NCI-H82 treated with DMSO at 0.1 percent for 48 hours (cell line): ENCODE data around the gene MALRD1.
"Not testable (repeated sequence)": the region's sequence is repeated elsewhere in the genome, so short reads cannot be mapped to it uniquely, and the experiment has no call there.

Source experiments
- DNase-seq: peaks from one replicate; lab custom pipeline; 2025; ENCODE audit not compliant: unreplicated experiment; lab: John Stamatoyannopoulos, UW

MALRD1 gene

DNA sequence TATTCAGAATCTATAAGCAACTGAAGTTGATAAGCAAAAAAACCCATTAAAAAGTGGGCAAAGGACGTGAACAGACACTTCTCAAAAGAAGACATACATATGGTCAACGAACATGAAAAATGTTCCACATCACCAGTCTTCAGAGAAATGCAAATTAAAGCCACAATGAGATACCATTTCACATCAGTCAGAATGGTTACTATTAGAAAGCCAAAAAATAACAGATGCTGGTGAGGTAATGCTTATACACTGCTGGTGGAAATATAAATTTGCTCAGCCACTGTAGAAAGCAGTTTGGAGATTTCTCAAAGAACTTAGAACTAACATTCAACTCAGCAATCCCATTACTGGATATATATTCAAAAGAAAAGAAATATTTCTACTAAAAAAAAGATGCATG, 434.8 kb downstream of the MALRD1 start:
- DNase-seq: no peak

DNA sequence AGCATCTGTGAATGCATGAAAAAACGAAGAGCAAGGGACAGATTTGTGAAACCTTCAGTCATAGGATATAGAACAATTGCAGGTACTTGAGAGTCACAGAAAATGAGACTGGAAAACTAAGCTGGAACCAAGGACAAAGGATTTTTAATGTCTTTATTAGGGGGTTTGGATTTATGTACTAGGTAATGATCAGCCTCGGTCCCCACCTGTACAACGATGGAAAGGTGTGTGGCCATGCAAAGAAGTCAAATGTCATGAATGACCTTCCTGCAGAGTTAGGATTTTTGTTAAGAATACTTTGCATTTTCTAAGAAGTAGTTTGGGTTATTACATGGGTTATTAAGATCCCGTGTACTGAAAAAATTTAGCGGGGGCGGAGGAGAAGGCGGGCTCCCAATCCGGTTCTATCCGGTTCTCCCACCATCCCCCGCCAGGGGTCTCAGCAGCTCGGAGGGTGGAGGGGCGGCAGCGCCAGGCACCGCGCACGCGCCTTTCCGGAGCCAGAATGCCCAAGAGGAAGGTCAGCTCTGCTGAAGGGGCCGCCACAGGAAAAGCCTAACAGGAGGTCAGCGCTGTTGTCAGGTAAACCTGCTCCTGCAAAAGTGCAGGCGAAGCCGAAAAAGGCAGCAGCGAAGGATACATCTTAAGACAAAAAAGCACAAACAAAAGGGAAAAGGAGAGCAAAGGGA, 440.1 kb downstream of the MALRD1 start:
- DNase-seq: no peak

DNA sequence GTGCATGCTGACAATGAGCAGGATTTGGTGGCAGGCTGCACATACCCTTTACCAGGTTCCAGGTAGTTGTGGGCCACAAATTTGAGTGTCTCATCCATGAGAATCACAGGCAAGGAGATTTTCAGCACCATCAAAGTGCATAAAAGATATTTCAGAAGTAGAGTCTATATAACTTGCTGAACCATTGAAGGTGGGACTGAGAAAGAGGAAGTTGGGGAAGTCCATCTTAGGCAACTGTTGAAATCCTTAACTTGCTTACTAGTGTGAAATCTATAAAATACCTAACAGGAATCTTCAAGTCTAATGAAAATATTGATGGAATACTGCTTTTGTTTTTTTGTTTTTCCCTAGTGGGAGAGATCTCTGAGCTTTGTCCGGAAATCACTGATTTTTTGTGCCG, 442.6 kb downstream of the MALRD1 start:
- no peak for DNase-seq

DNA sequence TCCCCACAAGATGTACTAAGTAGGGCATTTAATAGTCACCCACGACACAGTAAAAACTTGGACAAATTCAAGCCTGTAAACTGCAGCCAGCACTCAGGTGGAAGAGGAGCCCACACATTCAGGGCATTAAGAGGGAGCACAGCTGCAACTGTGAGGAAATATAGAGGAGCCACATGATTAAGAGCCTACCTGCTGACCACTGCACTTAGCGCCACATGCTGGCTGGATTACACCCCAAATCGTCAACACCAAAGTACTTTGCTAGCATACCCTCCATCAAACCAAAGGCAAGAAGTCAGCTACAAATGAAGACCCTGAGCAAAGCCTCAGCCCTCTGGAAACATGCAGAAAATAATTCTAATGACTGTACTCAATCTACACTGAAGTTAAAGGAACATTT, 445.3 kb downstream of the MALRD1 start:
- no peak for DNase-seq

DNA sequence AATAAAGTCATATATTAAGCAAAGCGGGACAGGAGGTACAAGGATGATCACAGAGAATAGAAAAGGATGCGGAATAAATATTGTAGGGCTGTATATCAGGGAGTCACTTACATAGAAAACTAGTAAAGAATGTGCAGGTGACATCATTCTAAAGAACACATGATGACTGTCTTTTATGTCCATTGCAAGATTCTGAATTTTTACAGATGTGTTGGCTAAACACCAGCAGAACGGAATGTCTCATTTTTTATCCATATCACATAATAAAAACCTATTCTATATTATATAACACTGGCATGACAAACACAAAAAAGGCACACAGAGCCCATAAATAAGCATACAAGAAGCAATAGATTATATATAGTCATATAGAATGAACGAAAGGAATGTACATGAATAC, 448.4 kb downstream of the MALRD1 start:
- DNase-seq: no peak

DNA sequence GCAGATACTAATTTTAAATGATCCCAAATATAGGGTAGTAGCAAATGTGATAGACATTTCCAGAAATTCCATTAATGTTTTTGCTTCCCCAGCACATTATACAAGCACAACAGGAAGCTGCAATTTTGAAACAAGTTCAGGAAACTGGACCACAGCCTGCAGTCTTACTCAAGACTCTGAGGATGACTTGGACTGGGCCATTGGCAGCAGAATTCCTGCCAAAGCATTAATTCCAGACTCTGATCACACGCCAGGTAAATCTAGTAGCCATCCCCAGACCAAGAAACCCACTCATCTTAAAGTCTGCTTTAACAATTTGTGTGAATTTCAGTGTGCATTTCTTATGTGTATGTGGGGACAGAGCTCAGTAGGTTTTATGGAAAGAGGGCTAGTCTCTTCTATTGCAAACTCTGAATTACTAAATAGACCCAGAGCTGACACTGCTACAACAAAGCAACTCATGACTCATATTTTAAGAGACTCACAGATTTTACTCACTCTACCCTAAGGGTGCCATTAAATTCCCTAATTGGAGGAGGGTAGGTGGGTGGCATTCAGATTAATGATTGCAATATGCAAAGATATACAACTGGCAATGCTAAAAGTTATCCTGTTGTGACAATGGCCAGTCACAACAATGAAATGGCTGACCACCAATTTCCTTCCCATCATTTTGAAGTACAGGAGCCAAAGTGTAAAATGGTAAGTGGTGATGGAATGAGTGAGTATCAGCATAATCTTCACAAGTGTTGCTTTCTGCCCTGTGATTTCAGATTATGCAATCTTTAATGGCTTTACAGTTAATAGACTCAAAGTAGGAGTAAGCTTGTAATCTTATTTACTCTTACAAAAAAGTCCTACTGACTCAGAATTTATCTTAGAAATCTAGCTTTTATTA, 450.0 kb downstream of the MALRD1 start:
- no peak for DNase-seq

- DNase-seq: no peak
Observed at GRCh38 chr10:19499291-19499770, 450.7 kb downstream of the MALRD1 start.

GRCh38 chr10:19500959-19501358, 452.4 kb downstream of the MALRD1 start:
- no peak for DNase-seq

GRCh38 chr10:19505320-19506312, 457.0 kb downstream of the MALRD1 start:
- DNase-seq: peak; percentile 16

GRCh38 chr10:19510005-19510732, 461.6 kb downstream of the MALRD1 start:
- DNase-seq: not testable (repeated sequence)

DNA sequence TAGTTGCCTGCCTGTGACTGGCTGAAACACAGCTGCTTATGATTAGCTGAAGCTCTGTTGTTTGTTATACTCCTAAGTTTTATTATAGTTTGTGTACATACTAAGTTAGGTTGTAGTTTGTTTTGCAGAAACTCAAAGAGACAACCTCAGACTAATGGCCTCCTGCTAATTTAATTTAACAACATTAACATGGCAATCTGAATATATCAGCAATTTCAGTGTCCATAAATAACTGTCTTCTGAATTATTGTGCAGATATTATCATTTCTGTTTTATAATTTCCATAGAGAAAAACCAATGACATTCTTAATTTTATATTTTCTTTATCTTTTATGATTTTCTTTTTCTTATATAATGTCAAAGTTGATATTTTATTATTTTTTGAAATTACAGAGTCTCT, 469.5 kb downstream of the MALRD1 start:
- DNase-seq: no peak

DNA sequence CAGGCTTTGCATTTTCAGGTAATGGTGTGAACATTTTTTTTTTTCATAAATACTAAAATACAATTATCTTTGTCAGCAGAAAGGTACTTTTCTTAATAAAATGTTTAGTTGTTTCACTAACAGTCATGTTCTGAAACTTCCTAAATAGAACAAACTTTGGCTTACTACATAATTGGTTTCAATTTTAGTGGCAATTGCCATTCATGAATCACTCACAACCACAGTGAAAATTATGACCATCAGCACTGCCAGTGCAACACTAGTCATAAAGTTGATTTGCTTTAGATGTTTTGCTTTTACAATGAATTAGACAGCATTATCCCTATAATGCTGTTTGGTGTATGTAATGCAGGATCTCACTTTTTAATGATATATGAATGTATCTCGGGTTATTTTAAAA, 470.0 kb downstream of the MALRD1 start:
- DNase-seq: no peak

- DNase-seq: no peak
Observed at GRCh38 chr10:19531324-19531723, 482.7 kb downstream of the MALRD1 start.

GRCh38 chr10:19532411-19532810, 483.8 kb downstream of the MALRD1 start:
- no peak for DNase-seq

DNA sequence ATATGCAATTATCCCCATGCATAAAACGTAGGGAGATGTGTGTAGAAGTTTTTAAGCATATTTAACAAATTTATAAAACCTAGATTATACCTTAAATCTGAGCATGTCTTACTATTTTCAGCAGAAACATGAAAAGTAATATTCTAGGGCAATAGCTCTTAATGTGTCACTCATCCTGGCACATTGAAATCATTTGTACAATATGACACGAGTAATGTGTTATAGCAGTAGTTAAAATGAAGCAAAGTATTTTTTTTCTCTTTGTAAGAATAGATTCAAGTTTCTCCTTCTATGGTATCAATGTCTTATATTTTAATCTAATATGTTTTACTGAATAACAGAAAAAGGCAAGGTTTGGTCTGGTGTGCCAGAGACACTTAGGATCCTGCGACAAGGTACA, 492.7 kb downstream of the MALRD1 start:
- no peak for DNase-seq

- no peak for DNase-seq
Observed at GRCh38 chr10:19546224-19546623, 497.6 kb downstream of the MALRD1 start.

- DNase-seq: no peak
Observed at GRCh38 chr10:19549503-19549902, 500.9 kb downstream of the MALRD1 start.

DNA sequence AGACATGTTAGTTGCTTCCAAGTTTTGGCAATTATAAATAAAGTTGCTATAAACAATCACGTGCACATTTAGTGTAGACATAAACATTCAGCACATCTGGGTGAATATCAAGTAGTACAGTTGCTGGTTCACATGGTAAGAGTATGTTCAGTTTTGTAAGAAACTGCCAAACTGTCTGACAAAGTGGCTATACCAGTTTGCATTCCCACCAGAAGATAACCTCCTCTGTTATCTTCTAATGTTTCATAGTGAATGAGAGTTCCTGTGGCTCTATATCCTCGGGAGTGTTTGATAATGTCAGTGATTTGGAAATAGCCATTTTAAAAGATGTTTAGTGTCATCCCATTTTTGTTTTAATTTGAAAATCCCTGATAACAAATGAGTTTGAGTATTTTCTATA, 508.1 kb downstream of the MALRD1 start:
- no peak for DNase-seq

DNA sequence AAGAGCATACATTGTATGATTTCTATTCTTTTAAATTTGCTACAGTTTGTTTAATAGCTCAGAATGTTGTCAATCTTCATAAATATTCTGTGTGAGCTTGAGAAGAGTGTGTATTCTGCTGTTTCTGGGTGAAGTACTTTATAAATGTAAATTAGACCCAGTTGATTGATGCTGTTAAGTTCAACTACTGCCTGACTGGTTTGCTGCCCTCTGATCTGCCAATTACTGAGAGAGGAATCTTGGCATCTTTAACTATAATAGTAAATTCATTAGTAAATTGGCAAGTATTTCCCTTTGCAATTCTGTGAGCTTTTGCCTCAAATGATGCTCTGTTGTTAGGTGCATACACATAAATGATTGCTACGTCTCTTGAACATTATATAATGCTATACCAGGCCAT, 512.6 kb downstream of the MALRD1 start:
- DNase-seq: no peak

DNA sequence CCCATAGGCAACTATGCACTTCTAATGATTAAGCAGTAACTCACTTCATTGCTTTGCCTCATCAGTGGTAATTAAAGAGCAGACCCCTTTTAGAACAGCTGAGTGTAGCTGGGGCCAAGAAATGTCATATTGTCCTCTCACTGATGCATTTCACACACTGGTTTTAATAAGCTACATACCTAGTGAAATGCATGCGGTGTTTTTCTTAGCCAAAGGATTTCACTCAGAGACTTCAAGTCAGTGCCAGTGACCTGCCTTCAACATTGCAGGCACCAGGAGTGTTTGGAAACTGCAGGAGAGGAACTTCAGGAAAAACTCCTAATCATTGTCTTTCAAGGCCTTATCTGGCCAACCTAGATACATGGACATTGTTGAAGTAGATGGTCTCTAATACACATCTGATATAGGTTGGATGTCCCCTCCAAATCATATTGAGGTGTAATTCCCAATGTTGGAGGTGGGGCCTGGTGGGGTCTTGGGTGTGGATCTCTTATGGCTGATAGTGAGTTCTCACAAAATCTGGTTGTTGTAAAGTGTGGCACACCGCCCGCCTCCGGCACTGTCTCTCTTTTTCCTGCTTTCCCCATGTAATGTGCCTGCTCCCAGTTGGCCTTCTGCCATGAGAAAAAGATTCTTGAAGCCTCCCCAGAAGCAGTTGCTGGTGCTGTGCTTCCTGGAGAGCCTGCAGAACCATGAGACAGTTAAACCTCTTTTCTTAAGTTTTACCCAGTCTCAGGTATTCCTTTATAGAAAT, 515.0 kb downstream of the MALRD1 start:
- no peak for DNase-seq
